Uterus (tissue), 2 donors: ENCODE measurements around the gene TRUB2.

Source experiments
- CTCF ChIP-seq, 4 experiments: fragments of 200-600 bp in 2 of 4; fragments of 450-650 bp in 2 of 4; sonication (generic) in 2 of 4; IDR thresholded peaks; one replicate each; pipeline ENCODE4 v1.5.1; 2016 to 2019; ENCODE audit warnings: antibody characterized with exemption in 4 of 4, mild to moderate bottlenecking in 2 of 4, moderate library complexity in 1 of 4
- POLR2A ChIP-seq, 2 donors: fragments of 450-650 bp; IDR thresholded peaks; one replicate each; pipeline ENCODE4 v1.6.1; 2016; ENCODE audit warnings: antibody characterized with exemption in 2 of 2, mild to moderate bottlenecking in 1 of 2, moderate library complexity in 1 of 2

DNA sequence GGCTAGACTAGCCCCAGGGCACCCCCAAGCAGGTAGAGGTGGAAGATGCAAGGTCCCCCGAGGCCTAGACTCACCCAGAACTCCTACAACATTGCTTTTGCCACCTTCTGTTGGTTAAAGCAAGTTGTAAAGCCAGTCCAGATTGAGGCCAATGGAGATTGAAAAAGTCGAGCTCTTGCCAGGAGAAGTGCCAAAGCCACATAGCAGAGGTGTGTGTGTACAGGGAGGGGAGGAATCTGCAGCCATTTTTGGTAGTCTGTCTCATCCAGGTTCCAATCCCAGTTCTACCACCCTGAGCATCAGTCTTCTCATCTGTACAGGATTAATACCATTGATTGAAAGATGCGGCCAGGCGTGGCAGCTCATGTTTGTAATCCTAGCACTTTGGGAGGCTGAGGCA, 36.6 kb upstream of the TRUB2 start:
- TF ChIP-seq CTCF (IDR thresholded peaks at IDR 0.05) (no peak), POLR2A (IDR thresholded peaks at IDR 0.05) (no peak)
